CD4-positive, alpha-beta T cell treated with Interleukin-15 for 1 hour (primary cell): ENCODE results near the gene RAB6B.

Experiments used
- DNase-seq: peaks from one replicate; pipeline ENCODE4 v3.0.0-alpha.2; 2020

Gene RAB6B

GRCh38 chr3:133895208-133896001 lies at the start of gene RAB6B:
Gene RAB6B, minus strand, starts transcription at chr3:133895882. Its CDS starts 416 bp downstream, at chr3:133895466.
- DNase-seq, result no peak

- peak; percentile 9 for DNase-seq
Measured at GRCh38 chr3:133944641-133945380, 49.1 kb upstream of the RAB6B start.

- DNase-seq, result peak; percentile 6
Measured at GRCh38 chr3:133944181-133944580, 48.5 kb upstream of the RAB6B start.

GRCh38 chr3:133943639-133944141 lies 48.0 kb upstream of the RAB6B start:
- peak; percentile 9 for DNase-seq

- no peak for DNase-seq
Measured at GRCh38 chr3:133943031-133943535, 47.4 kb upstream of the RAB6B start.

GRCh38 chr3:133941415-133941821 lies 45.7 kb upstream of the RAB6B start:
- DNase-seq, result no peak

- DNase-seq, result no peak
Measured at GRCh38 chr3:133940536-133940935, 44.9 kb upstream of the RAB6B start.

GRCh38 chr3:133939463-133939835 lies 43.8 kb upstream of the RAB6B start:
- DNase-seq, result no peak

GRCh38 chr3:133938770-133939462 lies 43.2 kb upstream of the RAB6B start:
- no peak for DNase-seq

GRCh38 chr3:133937756-133938601 lies 42.3 kb upstream of the RAB6B start:
- DNase-seq, result no peak

- no peak for DNase-seq
Measured at GRCh38 chr3:133937061-133937686, 41.5 kb upstream of the RAB6B start.

- no peak for DNase-seq
Measured at GRCh38 chr3:133935843-133936769, 40.4 kb upstream of the RAB6B start.

- DNase-seq, result no peak
Measured at GRCh38 chr3:133934996-133935842, 39.5 kb upstream of the RAB6B start.

GRCh38 chr3:133934073-133934970 lies 38.6 kb upstream of the RAB6B start:
- no peak for DNase-seq

- no peak for DNase-seq
Measured at GRCh38 chr3:133933097-133934024, 37.7 kb upstream of the RAB6B start.

- no peak for DNase-seq
Measured at GRCh38 chr3:133932009-133932408, 36.3 kb upstream of the RAB6B start.

GRCh38 chr3:133931084-133931483 lies 35.4 kb upstream of the RAB6B start:
- DNase-seq, result no peak
